OCI-LY3 (cell line): ENCODE data around the gene C16orf92.

ENCODE experiments used
- H2AFZ ChIP-seq: fragments of 200-600, 300-600 bp; shearing (Covaris generic); 2 replicates; pipeline ENCODE4 v1.6.0; 2014; ENCODE audit warnings: antibody characterized with exemption, low read depth, low read length
- H3K27ac ChIP-seq: fragments of 200-600, 300-600 bp; sonication (generic); 2 replicates; pipeline ENCODE4 v1.5.1; 2014; ENCODE audit warnings: mild to moderate bottlenecking, low read length, moderate library complexity, mixed read lengths
- H3K27me3 ChIP-seq: fragments of 200-600, 300-600 bp; sonication (generic); 2 replicates; pipeline ENCODE4 v1.6.1; 2014; ENCODE audit warnings: low read depth, low read length, mixed read lengths
- H3K36me3 ChIP-seq: fragments of 200-600, 300-600 bp; sonication (generic); replicated peaks from 2 replicates; pipeline ENCODE3; 2014; ENCODE audit warnings: low read depth, low read length, mixed read lengths
- H3K4me1 ChIP-seq: fragments of 300-600, 200-600 bp; sonication (generic); 2 replicates; pipeline ENCODE4 v1.6.1; 2014; ENCODE audit warnings: low read length, mixed read lengths
- H3K4me2 ChIP-seq: fragments of 200-600, 300-600 bp; sonication (generic); 2 replicates; pipeline ENCODE4 v1.6.1; 2014; ENCODE audit warnings: low read length, mixed read lengths
- H3K4me3 ChIP-seq: fragments of 300-600, 200-600 bp; sonication (generic); 2 replicates; pipeline ENCODE4 v1.5.1; 2014; ENCODE audit warnings: antibody characterized with exemption, mild to moderate bottlenecking, low read length, moderate library complexity
- H3K79me2 ChIP-seq: fragments of 300-600, 200-600 bp; shearing (Covaris generic); 2 replicates; pipeline ENCODE4 v1.6.1; 2014; ENCODE audit warnings: mild to moderate bottlenecking, low read length, mixed read lengths
- H3K9ac ChIP-seq: fragments of 300-600, 200-600 bp; shearing (Covaris generic); 2 replicates; pipeline ENCODE4 v1.6.0; 2014; ENCODE audit warnings: mild to moderate bottlenecking, low read length, moderate library complexity
- H3K9me3 ChIP-seq: fragments of 200-600, 300-600 bp; shearing (Covaris generic); 2 replicates; pipeline ENCODE4 v1.6.1; 2014; ENCODE audit warnings: low read length, mixed read lengths; ENCODE audit not compliant: insufficient read depth
- H4K20me1 ChIP-seq: fragments of 200-600, 300-600 bp; sonication (generic); 2 replicates; pipeline ENCODE4 v1.6.1; 2016; ENCODE audit warnings: low read length, mixed read lengths; ENCODE audit not compliant: insufficient read depth
- CTCF ChIP-seq: fragments of 200-600, 300-600 bp; sonication (generic); IDR thresholded peaks from 2 replicates; pipeline ENCODE4 v1.5.1; 2014; ENCODE audit warnings: antibody characterized with exemption, low read length, low read depth
- EZH2phosphoT487 ChIP-seq: fragments of 200-600 bp; shearing (Covaris generic); IDR thresholded peaks from 2 replicates; pipeline ENCODE4 v1.6.1; 2018; ENCODE audit warnings: antibody characterized with exemption, mixed run types, low read depth

C16orf92 gene

GRCh38 chr16:30070490-30070889 is 47.5 kb downstream of the C16orf92 start:
- Histone ChIP-seq H3K27ac (no peak overlapping the region), H3K4me2 (no peak overlapping the region), H3K79me2 (peaks cover 45% of the 10 kb centered on the region), H3K9me3 (no peaks in the 10 kb centered on the region), H2AFZ (no peak overlapping the region), H3K36me3 (peaks cover 64% of the 10 kb centered on the region), H3K27me3 (no peaks in the 10 kb centered on the region), H3K4me1 (peaks cover 17% of the 10 kb centered on the region), H4K20me1 (peaks cover 48% of the 10 kb centered on the region), H3K4me3 (no peak overlapping the region), H3K9ac (no peak overlapping the region)
- no peak for TF ChIP-seq CTCF
- TF ChIP-seq EZH2phosphoT487, result no peak
